ENCODE data around the gene MTHFD1. TPM values are rescaled to one million over a fixed set of nuclear protein-coding genes. Genes with fewer than 3 reads are reported as not detected.

MTHFD1 gene
- polyA plus RNA-seq, 1 of the 3 experiments (the other 2 are of a cell fraction): 31.0 TPM

- Histone ChIP-seq H3K4me2 (no peak overlapping the region), H3K4me1 (ENCODE audit: control insufficient read depth in 1 of 2, insufficient read depth in 2 of 2, low read depth in 1 of 2, low read length in 1 of 2) (no peaks in the 10 kb centered on the region), H3K9me3 (no peaks in the 10 kb centered on the region), H3K4me3 (ENCODE audit: low read depth in 2 of 2, low read length in 1 of 2) (no peak overlapping the region), H3F3A (replicated peaks; ENCODE audit: insufficient read depth) (peaks cover 4% of the 10 kb centered on the region), H3K9ac (no peak overlapping the region), H3K27me3 (ENCODE audit: insufficient read depth) (no peaks in the 10 kb centered on the region), H3K36me3 (replicated peaks in 1 of 2; ENCODE audit: control insufficient read depth in 1 of 2, insufficient read depth in 2 of 2, low read length in 1 of 2) (peaks cover 39 to 42% of the 10 kb centered on the region in 2 experiments), H3K27ac (ENCODE audit: low read depth in 2 of 2, low read length in 1 of 2) (no peak overlapping the region), H2AFZ (ENCODE audit: low read depth) (no peak overlapping the region), H4K20me1 (ENCODE audit: insufficient read depth) (no peaks in the 10 kb centered on the region), H3K79me2 (ENCODE audit: insufficient read depth) (no peaks in the 10 kb centered on the region), H3K9me2 (no peaks in the 10 kb centered on the region)
- WGBS (ENCODE audit: low lambda C conversion rate): 95% methylated on average over 10 of the region's 10 CpGs
- TF ChIP-seq, protein P1, sequence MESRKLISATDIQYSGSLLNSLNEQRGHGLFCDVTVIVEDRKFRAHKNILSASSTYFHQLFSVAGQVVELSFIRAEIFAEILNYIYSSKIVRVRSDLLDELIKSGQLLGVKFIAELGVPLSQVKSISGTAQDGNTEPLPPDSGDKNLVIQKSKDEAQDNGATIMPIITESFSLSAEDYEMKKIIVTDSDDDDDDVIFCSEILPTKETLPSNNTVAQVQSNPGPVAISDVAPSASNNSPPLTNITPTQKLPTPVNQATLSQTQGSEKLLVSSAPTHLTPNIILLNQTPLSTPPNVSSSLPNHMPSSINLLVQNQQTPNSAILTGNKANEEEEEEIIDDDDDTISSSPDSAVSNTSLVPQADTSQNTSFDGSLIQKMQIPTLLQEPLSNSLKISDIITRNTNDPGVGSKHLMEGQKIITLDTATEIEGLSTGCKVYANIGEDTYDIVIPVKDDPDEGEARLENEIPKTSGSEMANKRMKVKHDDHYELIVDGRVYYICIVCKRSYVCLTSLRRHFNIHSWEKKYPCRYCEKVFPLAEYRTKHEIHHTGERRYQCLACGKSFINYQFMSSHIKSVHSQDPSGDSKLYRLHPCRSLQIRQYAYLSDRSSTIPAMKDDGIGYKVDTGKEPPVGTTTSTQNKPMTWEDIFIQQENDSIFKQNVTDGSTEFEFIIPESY (IDR thresholded peaks at IDR 0.05; ENCODE audit: borderline replicate concordance, low read depth): no peak
- TF ChIP-seq JUND (IDR thresholded peaks at IDR 0.05): no peak
- no peak for TF ChIP-seq TAF1 (IDR thresholded peaks at IDR 0.05; ENCODE audit: borderline replicate concordance, low read depth, low read length)
- no peak for TF ChIP-seq TCF12 (IDR thresholded peaks at IDR 0.05)
- TF ChIP-seq MXI1 (IDR thresholded peaks at IDR 0.05; ENCODE audit: low read depth, low read length): no peak
- TF ChIP-seq TEAD4 (IDR thresholded peaks at IDR 0.05; ENCODE audit: borderline replicate concordance, insufficient read depth): no peak
- DNase-seq: no peak
- ChIA-PET CTCF (interaction anchor here (1.3 to 1.5 kb wide), 2 partner anchors 11 to 25 kb away, joined by 3 to 5 read pairs; partner anchors contain the start of gene AKAP5), POLR2A (no interaction called here)
Measured at GRCh38 chr14:64454671-64455070, 66.5 kb downstream of the MTHFD1 start.

GRCh38 chr14:64459405-64460136 is 71.4 kb downstream of the MTHFD1 start:
- Histone ChIP-seq H3K4me1 (ENCODE audit: control insufficient read depth in 1 of 2, insufficient read depth in 2 of 2, low read depth in 1 of 2, low read length in 1 of 2) (peaks cover 0 to 2% of the 10 kb centered on the region in 2 experiments; a peak in 1 of 4 replicates), H3K27ac (ENCODE audit: low read depth in 2 of 2, low read length in 1 of 2) (no peak overlapping the region), H3K9me3 (no peaks in the 10 kb centered on the region), H3K4me2 (no peak overlapping the region), H3K4me3 (ENCODE audit: low read depth in 2 of 2, low read length in 1 of 2) (no peak overlapping the region), H3K36me3 (replicated peaks in 1 of 2; ENCODE audit: control insufficient read depth in 1 of 2, insufficient read depth in 2 of 2, low read length in 1 of 2) (peaks cover 12 to 33% of the 10 kb centered on the region in 2 experiments), H3K79me2 (ENCODE audit: insufficient read depth) (no peaks in the 10 kb centered on the region), H3K9ac (no peak overlapping the region), H3K27me3 (ENCODE audit: insufficient read depth) (no peaks in the 10 kb centered on the region), H2AFZ (ENCODE audit: low read depth) (no peak overlapping the region), H3K9me2 (no peaks in the 10 kb centered on the region), H4K20me1 (ENCODE audit: insufficient read depth) (no peaks in the 10 kb centered on the region), H3F3A (replicated peaks; ENCODE audit: insufficient read depth) (no peaks in the 10 kb centered on the region)
- ChIA-PET POLR2A (no interaction called here), CTCF (interaction anchor here (0.7 to 2.2 kb wide), 5 partner anchors 10 to 115 kb away, joined by 3 to 8 read pairs (median 4); no protein-coding TSS in a partner anchor)
- no peak for TF ChIP-seq TCF12 (IDR thresholded peaks at IDR 0.05)
- no peak for TF ChIP-seq EP300 (IDR thresholded peaks at IDR 0.05; ENCODE audit: borderline replicate concordance in 1 of 2, low read depth in 1 of 2, low read length in 1 of 2)
- no peak for TF ChIP-seq YY1 (IDR thresholded peaks at IDR 0.05; ENCODE audit: low read depth)
- TF ChIP-seq MEF2A (IDR thresholded peaks at IDR 0.05; ENCODE audit: borderline replicate concordance, low read depth): no peak
- no peak for TF ChIP-seq SIN3A (IDR thresholded peaks at IDR 0.05; ENCODE audit: borderline replicate concordance, low read depth, low read length)
- TF ChIP-seq, protein P2, sequence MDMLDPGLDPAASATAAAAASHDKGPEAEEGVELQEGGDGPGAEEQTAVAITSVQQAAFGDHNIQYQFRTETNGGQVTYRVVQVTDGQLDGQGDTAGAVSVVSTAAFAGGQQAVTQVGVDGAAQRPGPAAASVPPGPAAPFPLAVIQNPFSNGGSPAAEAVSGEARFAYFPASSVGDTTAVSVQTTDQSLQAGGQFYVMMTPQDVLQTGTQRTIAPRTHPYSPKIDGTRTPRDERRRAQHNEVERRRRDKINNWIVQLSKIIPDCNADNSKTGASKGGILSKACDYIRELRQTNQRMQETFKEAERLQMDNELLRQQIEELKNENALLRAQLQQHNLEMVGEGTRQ (IDR thresholded peaks at IDR 0.05; ENCODE audit: borderline replicate concordance, low read depth, low read length): no peak
- TF ChIP-seq FOXM1 (IDR thresholded peaks at IDR 0.05; ENCODE audit: low read depth): no peak
- TF ChIP-seq, protein P3, sequence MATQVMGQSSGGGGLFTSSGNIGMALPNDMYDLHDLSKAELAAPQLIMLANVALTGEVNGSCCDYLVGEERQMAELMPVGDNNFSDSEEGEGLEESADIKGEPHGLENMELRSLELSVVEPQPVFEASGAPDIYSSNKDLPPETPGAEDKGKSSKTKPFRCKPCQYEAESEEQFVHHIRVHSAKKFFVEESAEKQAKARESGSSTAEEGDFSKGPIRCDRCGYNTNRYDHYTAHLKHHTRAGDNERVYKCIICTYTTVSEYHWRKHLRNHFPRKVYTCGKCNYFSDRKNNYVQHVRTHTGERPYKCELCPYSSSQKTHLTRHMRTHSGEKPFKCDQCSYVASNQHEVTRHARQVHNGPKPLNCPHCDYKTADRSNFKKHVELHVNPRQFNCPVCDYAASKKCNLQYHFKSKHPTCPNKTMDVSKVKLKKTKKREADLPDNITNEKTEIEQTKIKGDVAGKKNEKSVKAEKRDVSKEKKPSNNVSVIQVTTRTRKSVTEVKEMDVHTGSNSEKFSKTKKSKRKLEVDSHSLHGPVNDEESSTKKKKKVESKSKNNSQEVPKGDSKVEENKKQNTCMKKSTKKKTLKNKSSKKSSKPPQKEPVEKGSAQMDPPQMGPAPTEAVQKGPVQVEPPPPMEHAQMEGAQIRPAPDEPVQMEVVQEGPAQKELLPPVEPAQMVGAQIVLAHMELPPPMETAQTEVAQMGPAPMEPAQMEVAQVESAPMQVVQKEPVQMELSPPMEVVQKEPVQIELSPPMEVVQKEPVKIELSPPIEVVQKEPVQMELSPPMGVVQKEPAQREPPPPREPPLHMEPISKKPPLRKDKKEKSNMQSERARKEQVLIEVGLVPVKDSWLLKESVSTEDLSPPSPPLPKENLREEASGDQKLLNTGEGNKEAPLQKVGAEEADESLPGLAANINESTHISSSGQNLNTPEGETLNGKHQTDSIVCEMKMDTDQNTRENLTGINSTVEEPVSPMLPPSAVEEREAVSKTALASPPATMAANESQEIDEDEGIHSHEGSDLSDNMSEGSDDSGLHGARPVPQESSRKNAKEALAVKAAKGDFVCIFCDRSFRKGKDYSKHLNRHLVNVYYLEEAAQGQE (IDR thresholded peaks at IDR 0.05; ENCODE audit: low read depth, low read length): no peak
- no peak for TF ChIP-seq EZH2phosphoT487 (IDR thresholded peaks at IDR 0.05; ENCODE audit: borderline replicate concordance, low read depth)
- no peak for TF ChIP-seq FOXJ3 (CRISPR knock-in tag; IDR thresholded peaks at IDR 0.05)
- no peak for TF ChIP-seq SMC3 (IDR thresholded peaks at IDR 0.05; ENCODE audit: low read depth, low read length)
- no peak for TF ChIP-seq TEAD4 (IDR thresholded peaks at IDR 0.05; ENCODE audit: borderline replicate concordance, insufficient read depth)
- no peak for DNase-seq
- 88% methylated on average over 4 of the region's 4 CpGs for WGBS (ENCODE audit: low lambda C conversion rate)

Measured in SK-N-SH (cell line).